Measurements from ENCODE around the gene SRMS.

Gene SRMS

GRCh38 chr20:63589261-63590217 is 42.0 kb upstream of the SRMS start:
- Histone ChIP-seq H3K9ac (ENCODE audit: low read depth in 1 of 2, low read length in 2 of 2) (no peak overlapping the region), H3K4me3 (ENCODE audit: low read length in 2 of 2) (no peak overlapping the region), H3K9me3 (ENCODE audit: control insufficient read depth in 2 of 2, low read length in 2 of 2) (no peaks in the 10 kb centered on the region), H3K36me3 (ENCODE audit: control insufficient read depth in 2 of 2, insufficient read depth in 2 of 2, low read length in 2 of 2) (peaks cover 25 to 37% of the 10 kb centered on the region in 2 donors), H3K27me3 (ENCODE audit: control insufficient read depth in 2 of 2, insufficient read depth in 2 of 2, low read length in 2 of 2) (no peaks in the 10 kb centered on the region), H3K4me1 (ENCODE audit: control insufficient read depth in 2 of 2, insufficient read depth in 2 of 2, low read length in 2 of 2) (no peaks in the 10 kb centered on the region), H3K27ac (ENCODE audit: low read depth in 2 of 2, low read length in 2 of 2) (no peak overlapping the region)

GRCh38 chr20:63588641-63589041 is 41.1 kb upstream of the SRMS start:
- Histone ChIP-seq H3K9ac (ENCODE audit: low read depth in 1 of 2, low read length in 2 of 2) (no peak overlapping the region), H3K9me3 (ENCODE audit: control insufficient read depth in 2 of 2, low read length in 2 of 2) (no peaks in the 10 kb centered on the region), H3K4me1 (ENCODE audit: control insufficient read depth in 2 of 2, insufficient read depth in 2 of 2, low read length in 2 of 2) (no peaks in the 10 kb centered on the region), H3K36me3 (ENCODE audit: control insufficient read depth in 2 of 2, insufficient read depth in 2 of 2, low read length in 2 of 2) (peaks cover 25 to 33% of the 10 kb centered on the region in 2 donors), H3K27ac (ENCODE audit: low read depth in 2 of 2, low read length in 2 of 2) (no peak overlapping the region), H3K27me3 (ENCODE audit: control insufficient read depth in 2 of 2, insufficient read depth in 2 of 2, low read length in 2 of 2) (no peaks in the 10 kb centered on the region), H3K4me3 (ENCODE audit: low read length in 2 of 2) (no peak overlapping the region)

GRCh38 chr20:63587776-63588591 is 40.4 kb upstream of the SRMS start:
- no peak overlapping the region for H3K4me3 ChIP-seq (ENCODE audit: low read length in 2 of 2)
- no peaks in the 10 kb centered on the region for H3K27me3 ChIP-seq (ENCODE audit: control insufficient read depth in 2 of 2, insufficient read depth in 2 of 2, low read length in 2 of 2)
- H3K4me1 ChIP-seq (ENCODE audit: control insufficient read depth in 2 of 2, insufficient read depth in 2 of 2, low read length in 2 of 2) = no peaks in the 10 kb centered on the region
- no peaks in the 10 kb centered on the region for H3K9me3 ChIP-seq (ENCODE audit: control insufficient read depth in 2 of 2, low read length in 2 of 2)
- H3K27ac ChIP-seq (ENCODE audit: low read depth in 2 of 2, low read length in 2 of 2) = no peak overlapping the region
- H3K36me3 ChIP-seq (ENCODE audit: control insufficient read depth in 2 of 2, insufficient read depth in 2 of 2, low read length in 2 of 2) = peaks cover 25 to 30% of the 10 kb centered on the region in 2 donors
- no peak overlapping the region for H3K9ac ChIP-seq (ENCODE audit: low read depth in 1 of 2, low read length in 2 of 2)

GRCh38 chr20:63587256-63587655 is 39.7 kb upstream of the SRMS start:
- H3K9me3 ChIP-seq (ENCODE audit: control insufficient read depth in 2 of 2, low read length in 2 of 2) = no peaks in the 10 kb centered on the region
- H3K27ac ChIP-seq (ENCODE audit: low read depth in 2 of 2, low read length in 2 of 2) = no peak overlapping the region
- H3K27me3 ChIP-seq (ENCODE audit: control insufficient read depth in 2 of 2, insufficient read depth in 2 of 2, low read length in 2 of 2) = no peaks in the 10 kb centered on the region
- no peaks in the 10 kb centered on the region for H3K4me1 ChIP-seq (ENCODE audit: control insufficient read depth in 2 of 2, insufficient read depth in 2 of 2, low read length in 2 of 2)
- H3K9ac ChIP-seq (ENCODE audit: low read depth in 1 of 2, low read length in 2 of 2) = no peak overlapping the region
- no peak overlapping the region for H3K4me3 ChIP-seq (ENCODE audit: low read length in 2 of 2)
- H3K36me3 ChIP-seq (ENCODE audit: control insufficient read depth in 2 of 2, insufficient read depth in 2 of 2, low read length in 2 of 2) = peaks cover 20 to 22% of the 10 kb centered on the region in 2 donors

- no peaks in the 10 kb centered on the region for H3K9me3 ChIP-seq (ENCODE audit: control insufficient read depth in 2 of 2, low read length in 2 of 2)
- H3K9ac ChIP-seq (ENCODE audit: low read depth in 1 of 2, low read length in 2 of 2) = no peak overlapping the region
- H3K27ac ChIP-seq (ENCODE audit: low read depth in 2 of 2, low read length in 2 of 2) = no peak overlapping the region
- no peaks in the 10 kb centered on the region for H3K27me3 ChIP-seq (ENCODE audit: control insufficient read depth in 2 of 2, insufficient read depth in 2 of 2, low read length in 2 of 2)
- no peaks in the 10 kb centered on the region for H3K4me1 ChIP-seq (ENCODE audit: control insufficient read depth in 2 of 2, insufficient read depth in 2 of 2, low read length in 2 of 2)
- H3K36me3 ChIP-seq (ENCODE audit: control insufficient read depth in 2 of 2, insufficient read depth in 2 of 2, low read length in 2 of 2) = peaks cover 17 to 18% of the 10 kb centered on the region in 2 donors
- H3K4me3 ChIP-seq (ENCODE audit: low read length in 2 of 2) = no peak overlapping the region
Measured at GRCh38 chr20:63586797-63587196, 39.2 kb upstream of the SRMS start.

GRCh38 chr20:63585616-63586565 is 38.3 kb upstream of the SRMS start:
- H3K9me3 ChIP-seq (ENCODE audit: control insufficient read depth in 2 of 2, low read length in 2 of 2) = no peaks in the 10 kb centered on the region
- no peaks in the 10 kb centered on the region for H3K27me3 ChIP-seq (ENCODE audit: control insufficient read depth in 2 of 2, insufficient read depth in 2 of 2, low read length in 2 of 2)
- no peak overlapping the region for H3K9ac ChIP-seq (ENCODE audit: low read depth in 1 of 2, low read length in 2 of 2)
- no peaks in the 10 kb centered on the region for H3K4me1 ChIP-seq (ENCODE audit: control insufficient read depth in 2 of 2, insufficient read depth in 2 of 2, low read length in 2 of 2)
- no peak overlapping the region for H3K27ac ChIP-seq (ENCODE audit: low read depth in 2 of 2, low read length in 2 of 2)
- peaks cover 13% of the 10 kb centered on the region in 2 donors for H3K36me3 ChIP-seq (ENCODE audit: control insufficient read depth in 2 of 2, insufficient read depth in 2 of 2, low read length in 2 of 2)
- H3K4me3 ChIP-seq (ENCODE audit: low read length in 2 of 2) = no peak overlapping the region

GRCh38 chr20:63582382-63583063 is 35.0 kb upstream of the SRMS start:
- H3K27me3 ChIP-seq (ENCODE audit: control insufficient read depth in 2 of 2, insufficient read depth in 2 of 2, low read length in 2 of 2) = peaks cover 7 to 10% of the 10 kb centered on the region in 2 donors
- no peak overlapping the region for H3K4me3 ChIP-seq (ENCODE audit: low read length in 2 of 2)
- H3K27ac ChIP-seq (ENCODE audit: low read depth in 2 of 2, low read length in 2 of 2) = no peak overlapping the region
- no peaks in the 10 kb centered on the region for H3K9me3 ChIP-seq (ENCODE audit: control insufficient read depth in 2 of 2, low read length in 2 of 2)
- H3K4me1 ChIP-seq (ENCODE audit: control insufficient read depth in 2 of 2, insufficient read depth in 2 of 2, low read length in 2 of 2) = no peaks in the 10 kb centered on the region
- H3K36me3 ChIP-seq (ENCODE audit: control insufficient read depth in 2 of 2, insufficient read depth in 2 of 2, low read length in 2 of 2) = no peaks in the 10 kb centered on the region
- no peak overlapping the region for H3K9ac ChIP-seq (ENCODE audit: low read depth in 1 of 2, low read length in 2 of 2)

GRCh38 chr20:63580796-63581461 is 33.4 kb upstream of the SRMS start:
- Histone ChIP-seq H3K27ac (ENCODE audit: low read depth in 2 of 2, low read length in 2 of 2) (no peak overlapping the region), H3K9me3 (ENCODE audit: control insufficient read depth in 2 of 2, low read length in 2 of 2) (no peaks in the 10 kb centered on the region), H3K4me3 (ENCODE audit: low read length in 2 of 2) (no peak overlapping the region), H3K27me3 (ENCODE audit: control insufficient read depth in 2 of 2, insufficient read depth in 2 of 2, low read length in 2 of 2) (peaks cover 7 to 10% of the 10 kb centered on the region in 2 donors), H3K9ac (ENCODE audit: low read depth in 1 of 2, low read length in 2 of 2) (no peak overlapping the region), H3K36me3 (ENCODE audit: control insufficient read depth in 2 of 2, insufficient read depth in 2 of 2, low read length in 2 of 2) (no peaks in the 10 kb centered on the region), H3K4me1 (ENCODE audit: control insufficient read depth in 2 of 2, insufficient read depth in 2 of 2, low read length in 2 of 2) (no peaks in the 10 kb centered on the region)
